Hindlimb muscle (tissue), 1 donor: ENCODE results near the gene SHLD2. TPM values are rescaled to one million over a fixed set of nuclear protein-coding genes. Genes with fewer than 3 reads are reported as not detected.
"Not testable (repeated sequence)": the region's sequence is repeated elsewhere in the genome, so short reads cannot be mapped to it uniquely, and the experiment has no call there.

ENCODE experiments used
- DNase-seq: peaks from one replicate; pipeline ENCODE4 v3.0.0-alpha.2; 2013
- polyA plus RNA-seq: library from polyadenylated mRNA; unstranded; fragments of 120-200 nt; gene quantifications from one replicate; pipeline ENCODE4 v1.2.1, GENCODE V29; 2013; ENCODE audit not compliant: insufficient read length

SHLD2 gene
- polyA plus RNA-seq: 17.5 TPM

DNA sequence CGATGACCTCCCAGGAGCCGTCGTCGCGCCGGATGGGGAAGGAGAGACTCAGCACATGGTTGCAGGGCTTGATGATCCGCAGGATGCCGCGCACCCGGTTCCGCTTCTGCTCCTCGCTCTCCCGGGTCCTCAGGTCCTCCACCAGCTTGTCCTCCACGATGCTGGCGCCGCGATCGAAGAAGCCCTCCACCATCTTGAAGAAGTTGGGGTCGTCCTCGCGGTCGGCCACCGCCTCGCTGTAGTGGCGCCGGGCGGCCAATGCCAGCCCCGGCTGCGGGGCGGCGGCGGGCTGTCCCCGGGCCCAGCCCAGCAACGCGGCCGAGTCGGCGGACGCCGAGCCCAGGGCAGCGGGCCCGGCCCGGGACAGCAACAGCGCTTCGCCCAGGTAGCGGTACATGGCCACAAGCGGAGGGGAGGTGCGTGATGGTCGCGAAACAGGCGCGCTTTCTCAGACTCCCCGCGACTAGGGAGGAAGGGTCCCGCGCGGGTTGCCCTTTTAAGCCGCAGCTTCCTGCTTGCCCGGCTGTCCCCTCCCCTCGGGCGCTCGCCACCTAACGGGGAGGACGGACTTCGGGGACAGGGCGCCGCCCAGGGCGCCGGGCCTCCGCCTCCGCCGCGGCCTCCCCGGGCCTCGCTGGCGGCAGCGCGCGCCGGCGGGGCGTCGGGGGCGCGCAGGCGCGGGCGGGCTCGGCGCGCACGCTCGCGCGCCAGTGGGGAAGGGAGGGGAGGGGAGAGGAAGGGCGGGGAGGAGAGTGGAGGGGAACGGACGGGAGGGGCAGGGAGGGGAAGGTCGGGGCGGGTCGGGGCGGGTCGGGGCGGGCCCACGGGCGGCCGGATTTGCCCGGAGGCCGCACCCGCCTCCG, at the start of gene SHLD2, which contains the start of gene GLUD1:
TSS of gene SHLD2 (plus strand) at position 834 of the 863 bp plus-strand sequence. CDS start 56,149 bp downstream, outside the sequence.
TSS of gene GLUD1 (minus strand) at position 471 of the 863 bp plus-strand sequence. CDS start at position 397, 74 bp downstream.
- peak; percentile 92 for DNase-seq

DNA sequence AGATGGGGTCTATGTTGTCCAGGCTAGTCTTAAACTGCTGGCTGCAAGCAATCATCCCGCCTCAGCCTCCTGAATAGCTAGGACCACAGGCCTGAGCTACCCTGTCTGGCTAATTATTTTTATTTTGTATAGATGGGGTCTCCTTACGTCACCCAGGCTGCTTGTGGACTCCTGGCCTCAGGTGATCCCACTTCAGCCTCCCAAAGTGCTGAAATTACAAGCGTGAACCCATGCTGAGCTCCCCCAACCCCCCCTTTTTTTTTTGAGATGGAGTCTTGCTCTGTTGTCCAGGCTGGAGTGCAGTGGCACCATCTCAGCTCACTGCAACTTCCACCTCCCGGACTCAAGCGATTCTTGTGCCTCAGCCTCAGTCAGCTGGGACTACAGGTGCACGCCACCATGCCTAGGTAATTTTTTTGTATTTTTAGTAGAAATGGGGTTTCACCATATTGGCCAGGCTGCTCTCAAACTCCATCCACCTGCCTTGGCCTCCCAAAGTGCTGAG, 49.5 kb upstream of the SHLD2 start:
- no peak for DNase-seq

DNA sequence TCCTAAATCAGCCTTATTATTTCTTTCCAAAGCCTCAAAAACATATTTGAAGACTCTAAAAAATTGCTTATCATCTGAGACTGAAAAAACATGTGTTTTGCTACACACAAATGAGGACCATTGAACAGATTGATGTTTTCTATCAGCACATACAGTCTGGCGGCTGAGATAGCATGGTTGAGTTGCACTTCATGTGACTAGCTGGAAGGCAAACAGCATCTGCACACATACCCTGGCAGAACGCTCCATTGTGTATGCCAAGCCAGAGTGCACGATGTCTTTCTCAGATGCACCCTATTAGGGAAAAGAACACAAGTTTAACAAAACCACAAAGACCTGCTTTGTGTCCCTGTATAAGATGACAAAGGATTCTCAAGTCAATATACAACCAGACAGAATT, 41.9 kb upstream of the SHLD2 start:
- peak; percentile 39 for DNase-seq

DNA sequence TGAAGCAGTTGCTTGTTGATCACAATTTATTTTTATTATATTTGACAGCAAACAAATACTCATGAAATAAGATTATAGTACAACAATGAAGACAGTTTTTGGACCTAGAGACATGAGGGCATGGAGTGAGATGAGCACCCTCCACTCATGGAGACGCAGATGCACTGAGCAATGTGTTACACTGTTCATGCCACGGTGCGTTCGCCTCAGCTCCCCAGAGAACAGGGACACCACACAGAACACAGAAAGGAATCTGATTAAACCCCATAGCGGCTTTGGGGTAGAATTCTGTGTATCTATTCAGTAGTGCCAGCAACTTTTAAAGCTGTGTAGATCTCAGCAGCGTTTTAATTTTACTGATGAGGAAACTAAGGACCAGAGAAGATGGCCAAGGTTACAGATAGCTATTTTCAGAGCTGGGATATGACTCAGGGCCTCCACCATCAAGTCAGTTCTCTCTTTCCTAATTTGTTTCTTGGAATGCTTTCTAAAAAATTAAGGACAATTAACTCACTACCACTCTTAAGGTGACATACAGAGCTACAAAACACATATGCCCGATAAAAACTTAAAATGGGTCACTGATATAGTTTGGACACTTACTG, 41.3 kb upstream of the SHLD2 start:
- no peak for DNase-seq

GRCh38 chr10:87054373-87055295, 40.4 kb upstream of the SHLD2 start:
- DNase-seq: peak; percentile 23

GRCh38 chr10:87058171-87058570, 36.8 kb upstream of the SHLD2 start:
- DNase-seq: no peak

DNA sequence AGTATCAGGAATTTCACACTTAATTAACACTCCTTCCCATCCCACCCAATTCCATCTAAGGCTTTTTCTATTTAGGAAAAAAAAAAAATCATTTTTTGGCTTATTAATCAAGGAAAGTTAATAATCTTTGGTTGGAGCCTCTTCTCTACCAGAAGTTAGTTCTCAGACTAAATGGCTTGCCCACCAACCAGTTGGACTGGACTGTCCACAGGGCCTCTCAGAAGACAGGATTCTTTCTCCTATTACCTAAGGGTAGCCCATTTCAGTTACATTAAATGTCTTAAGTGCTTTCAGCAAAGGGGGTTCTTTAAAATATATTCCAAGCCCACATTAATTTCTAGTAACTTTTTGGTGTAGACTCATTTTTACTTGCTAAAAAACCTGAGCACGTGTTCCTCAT, 35.6 kb upstream of the SHLD2 start:
- DNase-seq: no peak

DNA sequence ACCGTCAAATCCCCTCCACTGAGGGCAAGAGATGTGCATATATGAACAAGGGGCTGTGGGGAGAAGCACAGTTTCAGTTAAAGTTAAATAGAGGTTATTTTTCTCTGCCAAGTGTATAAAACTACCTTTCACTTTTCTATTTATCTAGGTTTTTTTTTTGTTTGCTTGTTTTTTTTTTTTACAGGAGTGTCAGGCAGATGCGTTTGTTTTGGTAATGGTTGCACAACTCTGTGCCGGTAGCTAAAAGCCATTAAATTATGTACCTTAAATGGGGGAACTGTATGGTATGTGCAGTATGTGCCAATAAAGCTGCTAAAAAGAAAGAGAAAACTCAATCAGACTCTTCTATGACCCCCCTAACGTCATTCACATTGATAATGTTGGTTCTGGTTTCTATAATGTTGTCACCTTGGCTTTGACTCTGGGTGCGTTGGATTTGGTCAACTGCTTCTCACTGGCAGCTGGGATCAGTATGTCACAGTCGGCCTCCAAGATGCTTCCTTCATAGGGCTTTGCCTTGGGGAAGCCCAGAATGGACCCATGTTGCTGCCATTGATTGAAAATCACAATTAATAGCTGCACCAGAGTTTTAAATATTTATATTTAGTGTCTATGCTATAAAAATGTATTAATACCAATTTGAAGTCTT, 34.6 kb upstream of the SHLD2 start:
- no peak for DNase-seq

DNA sequence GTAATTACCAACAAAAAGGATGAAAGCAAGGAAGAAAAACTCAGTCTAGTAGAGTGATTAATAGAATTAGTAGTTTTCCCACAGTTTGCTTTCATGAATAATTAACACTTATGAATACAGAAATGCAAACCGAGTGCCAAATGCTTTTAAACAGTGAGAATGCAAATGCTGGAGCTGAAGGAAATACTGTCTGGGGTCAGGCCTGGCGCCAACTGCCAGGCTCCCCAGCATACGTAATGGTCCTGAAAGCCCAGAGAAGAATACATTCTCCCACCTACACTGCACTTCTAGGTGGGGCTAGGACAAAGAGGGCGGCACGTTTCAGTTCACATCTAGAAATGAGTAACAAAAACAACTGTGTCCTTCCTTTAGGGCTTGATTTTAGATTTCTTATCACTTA, 30.4 kb upstream of the SHLD2 start:
- no peak for DNase-seq

DNA sequence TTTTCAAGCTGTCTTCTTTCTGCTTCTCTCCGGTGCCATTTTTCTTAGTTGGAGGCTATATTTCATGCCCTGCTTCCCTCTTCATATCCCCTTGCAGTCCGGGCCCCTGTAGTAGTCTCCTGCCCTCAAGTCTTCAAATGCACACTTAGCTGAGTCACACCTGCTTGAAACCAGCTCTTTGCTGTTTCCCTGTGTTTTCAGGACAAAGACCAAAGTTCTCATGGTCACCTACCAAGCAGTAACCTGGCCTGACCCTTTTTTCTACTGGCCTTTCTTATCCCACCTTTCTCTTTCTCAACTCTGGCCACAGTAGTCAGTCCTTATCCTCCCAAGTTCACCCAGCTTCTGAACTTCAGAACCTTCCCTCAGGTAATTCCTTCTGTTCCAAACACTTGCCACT, 28.8 kb upstream of the SHLD2 start:
- no peak for DNase-seq

DNA sequence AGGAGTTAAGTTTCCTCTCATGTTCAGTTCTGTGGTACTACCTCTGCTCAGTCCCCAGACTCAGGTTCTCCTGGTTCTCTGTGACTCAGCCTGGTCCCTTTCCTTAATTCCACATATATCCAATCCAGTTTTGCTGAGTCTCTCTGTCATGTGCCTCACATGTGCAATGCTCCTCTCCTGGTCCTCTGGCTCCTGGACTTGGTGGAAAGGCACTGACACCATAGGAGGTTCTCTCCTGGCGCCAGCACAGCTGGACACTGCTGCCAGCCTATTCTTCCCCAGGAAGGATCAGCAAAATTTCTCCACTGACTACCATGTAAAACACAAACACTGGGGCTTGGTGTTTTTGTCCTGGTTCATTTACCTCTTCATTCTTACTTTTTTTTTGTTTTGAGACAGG, 28.1 kb upstream of the SHLD2 start:
- DNase-seq: no peak

- DNase-seq: no peak
Measured at GRCh38 chr10:87068281-87068680, 26.7 kb upstream of the SHLD2 start.

- DNase-seq: no peak
Measured at GRCh38 chr10:87072449-87072848, 22.6 kb upstream of the SHLD2 start.

- DNase-seq: not testable (repeated sequence)
Measured at GRCh38 chr10:87076421-87076820, 18.6 kb upstream of the SHLD2 start.

- no peak for DNase-seq
Measured at GRCh38 chr10:87079106-87079836, 15.7 kb upstream of the SHLD2 start.

- not testable (repeated sequence) for DNase-seq
Measured at GRCh38 chr10:87080621-87081020, 14.4 kb upstream of the SHLD2 start.

GRCh38 chr10:87081574-87081973, 13.4 kb upstream of the SHLD2 start:
- not testable (repeated sequence) for DNase-seq

DNA sequence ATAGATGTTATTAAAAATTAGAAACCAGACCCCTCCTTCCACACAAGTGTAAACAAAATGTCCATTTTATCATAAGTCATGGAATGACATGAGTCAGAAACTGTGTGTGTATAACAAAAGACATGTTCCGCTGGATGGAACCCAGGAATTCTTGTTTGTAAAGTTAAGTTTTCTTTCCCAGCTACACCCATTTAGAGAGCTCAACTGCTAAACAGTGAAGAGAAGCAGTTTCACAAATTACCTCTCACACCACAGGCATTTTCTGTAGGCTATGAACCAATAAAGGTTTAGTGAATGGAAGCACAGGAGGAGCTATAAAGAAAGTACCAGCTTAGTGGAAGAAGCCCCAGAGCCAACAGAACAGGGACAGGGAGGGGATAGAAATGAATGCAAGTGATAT, 12.8 kb upstream of the SHLD2 start:
- not testable (repeated sequence) for DNase-seq

DNA sequence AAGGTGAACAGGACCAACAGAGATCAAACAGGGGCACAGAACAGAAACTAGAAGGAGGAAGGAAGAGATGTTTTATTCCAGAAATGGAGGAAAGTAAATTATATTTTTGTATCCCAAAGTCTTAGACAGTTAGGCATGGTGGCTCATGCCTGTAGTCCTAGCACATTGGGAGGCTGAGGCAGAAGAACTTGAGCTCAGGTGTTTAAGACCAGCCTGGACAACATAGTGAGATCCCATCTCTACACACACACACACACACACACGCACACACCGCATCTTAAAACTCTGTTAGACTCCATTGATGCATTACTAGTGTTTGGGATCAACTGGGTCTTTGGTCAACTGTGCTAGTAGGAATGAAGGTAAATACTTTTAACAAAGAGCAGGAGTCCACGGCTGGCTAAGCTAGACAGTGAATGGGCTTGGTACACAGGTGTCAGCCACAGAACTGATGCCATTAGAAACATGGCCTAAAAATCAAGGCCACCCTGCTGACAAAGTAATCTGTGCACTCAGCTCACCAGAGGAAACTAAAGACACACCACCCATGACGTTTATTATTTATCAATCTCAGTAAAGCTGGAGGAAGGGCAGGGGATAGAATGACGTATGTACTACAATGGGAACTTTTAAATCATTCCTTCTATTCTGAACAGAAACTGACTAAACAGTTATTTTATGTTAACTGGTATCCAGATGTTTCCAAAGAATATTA, 11.3 kb upstream of the SHLD2 start:
- DNase-seq: peak; percentile 45

GRCh38 chr10:87084291-87084782, 10.7 kb upstream of the SHLD2 start:
- DNase-seq: not testable (repeated sequence)
